Heart right ventricle (tissue), 16 donors: ENCODE data around the gene PEX11A. TPM values are rescaled to one million over a fixed set of nuclear protein-coding genes. Genes with fewer than 3 reads are reported as not detected.

Source experiments
- ATAC-seq, 8 donors: fragments of 200-7000 bp; cut with Tn5 transposase; one replicate each; pipeline ENCODE4 v1.9.1; 2020; ENCODE audit warnings: mild to moderate bottlenecking in 8 of 8, moderate library complexity in 8 of 8, moderate number of reproducible peaks in 1 of 8
- DNase-seq, 2 donors: peaks; one replicate each; pipeline ENCODE4 v3.0.0-alpha.2; 2020
- H3K27ac ChIP-seq, 10 donors: fragments of 200-600 bp; sonication (generic) in 2 of 10; one replicate each; pipeline versions ENCODE4 v1.5.0 to v1.8.0; 2020 to 2022; ENCODE audit warnings: mild to moderate bottlenecking in 3 of 10
- H3K27me3 ChIP-seq, 7 donors: fragments of 200-600 bp; one replicate each; pipeline ENCODE4 v1.8.0; 2021 to 2022; ENCODE audit warnings: mild to moderate bottlenecking in 2 of 7
- H3K36me3 ChIP-seq, 9 donors: fragments of 200-600 bp; sonication (generic) in 1 of 9; one replicate each; pipeline versions ENCODE4 v1.5.0 to v1.8.0; 2020 to 2022; ENCODE audit warnings: mild to moderate bottlenecking in 2 of 9
- H3K4me1 ChIP-seq, 9 donors: fragments of 200-600 bp; sonication (generic) in 1 of 9; one replicate each; pipeline versions ENCODE4 v1.5.0 to v1.8.0; 2020 to 2022; ENCODE audit warnings: mild to moderate bottlenecking in 4 of 9
- H3K4me3 ChIP-seq, 10 donors: fragments of 200-600 bp; sonication (generic) in 2 of 10; one replicate each; pipeline versions ENCODE4 v1.5.0 to v1.8.0; 2020 to 2022; ENCODE audit warnings: mild to moderate bottlenecking in 7 of 10, moderate library complexity in 2 of 10
- H3K9me3 ChIP-seq, 11 donors: fragments of 200-600 bp in 10 of 11; sonication (generic) in 2 of 11; one replicate each; pipeline versions ENCODE4 v1.5.0 to v1.8.0; 2013 to 2022; ENCODE audit warnings: mild to moderate bottlenecking in 2 of 11, control low read depth in 1 of 11, moderate library complexity in 1 of 11
- CTCF ChIP-seq, 9 donors: fragments of 200-600 bp; sonication (generic) in 2 of 9; IDR thresholded peaks; one replicate each; pipeline versions ENCODE4 v1.5.0 to v1.8.0; 2021 to 2022; ENCODE audit warnings: antibody characterized with exemption in 9 of 9, mild to moderate bottlenecking in 5 of 9, moderate library complexity in 1 of 9
- WGBS, 2 donors: extraction: QIAGEN DNeasy Blood & Tissue Kit; methylation state at CpG; one replicate each; pipeline ENCODE4 v1.1.7; 2013; ENCODE audit warnings: inconsistent platforms in 1 of 2; 5-methylcytosine and 5-hydroxymethylcytosine counted together
- intact Hi-C, 10 donors: fragments of 100-400 bp; cut with DNase I; formaldehyde crosslinking; loops; one replicate each; pipeline versions ENCODE4 v1.11.1 to v1.14.2; 2022
- polyA plus RNA-seq, 2 donors: library from polyadenylated mRNA; stranded (reverse); fragments of 200-250 nt; gene quantifications; one replicate each; pipeline ENCODE4 v1.2.3, GENCODE V29; 2013
- total RNA-seq, 10 donors: library from RNA; stranded (reverse); fragmentation: NEBNext Ultra II Directional in 3 of 10; extraction: Animal tissue kit (Norgen Biotek cat#: 25700) in 3 of 10; gene quantifications; one replicate each; pipeline versions ENCODE4 v1.2.1 to v1.2.4, GENCODE V29; 2021 to 2023
- donor health status: Arrhythmogenic right ventricular cardiomyopathy.
- donor health status: ischemic (EF 13 %, LVEDD 7.1; RV severe dilation, severe dysfunction).
- donor health status: healthy with polysubstance abuse.
- donor health status: DM: no; HTN: yes; CAD: no.
- donor health status: DM: no; HTN: no; CAD: no.
- donor health status: ischemic (EF 25% LVEDD 6.9; RV normal size, moderate dysfunction).
- donor health status: ischemic (EF 25% LVEDD 5.7; RV mildly dilated, moderate dysfunction).
- donor health status: healthy.
- donor health status: DM: yes; HTN: yes; CAD: no.
- donor health status: Ischemic cardiomyopathy.
- donor health status: ischemic (EF 35%, LVEDD 5.7; RV mildly dilated, moderate dysfunction).
- donor health status: nonischemic (EF 11% LVEDD 7.7; RV severe dilation, severe dysfunction).
- donor health status: DM: yes; HTN: yes; CAD: no.
- donor health status: PGD.
- donor health status: ischemic (EF 29% LVEDD 5.4; RV normal size, mild dysfunction).
- donor health status: nonischemic (EF 23%, LVEDD 6.1; RV moderate dilation, normal function).

The PEX11A gene
- total and polyA plus RNA-seq, 12 donors = 6.0 to 14.3 (median 8.8) TPM

DNA sequence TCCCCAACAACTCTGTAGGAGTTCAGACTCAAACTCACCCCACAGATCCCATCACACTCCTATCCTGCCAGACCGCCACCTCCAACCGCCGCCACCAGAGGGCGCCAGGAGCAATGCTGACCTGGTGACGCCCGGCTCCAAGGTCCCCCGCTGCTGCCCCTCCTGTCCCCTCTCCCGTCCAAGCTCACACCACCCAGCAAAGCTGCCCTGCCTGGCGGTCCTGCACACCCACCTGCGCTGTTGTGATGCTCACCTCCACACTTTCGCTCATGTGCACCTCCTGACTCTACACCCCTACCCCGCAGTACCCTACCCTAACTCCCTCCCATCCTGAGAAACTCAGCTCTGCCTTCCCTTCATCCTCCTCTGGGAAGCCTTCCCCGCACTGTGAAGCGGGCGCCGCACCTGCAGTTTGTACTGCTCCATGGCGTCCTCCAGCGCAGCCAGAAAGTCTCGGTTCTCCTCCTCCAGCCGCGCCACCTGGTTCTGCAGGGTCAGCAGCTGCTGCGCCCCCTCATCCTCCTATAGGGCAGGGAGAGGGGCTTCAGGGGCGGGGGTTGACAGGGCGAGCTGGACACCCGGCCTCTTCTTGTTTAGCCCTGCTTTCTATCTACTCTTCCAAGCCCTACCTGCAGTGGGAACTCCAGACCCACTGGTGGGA is 43.2 kb downstream of the PEX11A start:
- WGBS, 2 donors = 49 to 51% methylated on average over 25 of the region's 25 CpGs
- intact Hi-C loops = loop anchor here in 3 of 10 donors (2.0 to 10.0 kb wide), 3 partner anchors 47 to 101 kb away; partner anchors contain the start of genes PEX11A (in 1 of the 3) and WDR93 (in 1 of the 3)

DNA sequence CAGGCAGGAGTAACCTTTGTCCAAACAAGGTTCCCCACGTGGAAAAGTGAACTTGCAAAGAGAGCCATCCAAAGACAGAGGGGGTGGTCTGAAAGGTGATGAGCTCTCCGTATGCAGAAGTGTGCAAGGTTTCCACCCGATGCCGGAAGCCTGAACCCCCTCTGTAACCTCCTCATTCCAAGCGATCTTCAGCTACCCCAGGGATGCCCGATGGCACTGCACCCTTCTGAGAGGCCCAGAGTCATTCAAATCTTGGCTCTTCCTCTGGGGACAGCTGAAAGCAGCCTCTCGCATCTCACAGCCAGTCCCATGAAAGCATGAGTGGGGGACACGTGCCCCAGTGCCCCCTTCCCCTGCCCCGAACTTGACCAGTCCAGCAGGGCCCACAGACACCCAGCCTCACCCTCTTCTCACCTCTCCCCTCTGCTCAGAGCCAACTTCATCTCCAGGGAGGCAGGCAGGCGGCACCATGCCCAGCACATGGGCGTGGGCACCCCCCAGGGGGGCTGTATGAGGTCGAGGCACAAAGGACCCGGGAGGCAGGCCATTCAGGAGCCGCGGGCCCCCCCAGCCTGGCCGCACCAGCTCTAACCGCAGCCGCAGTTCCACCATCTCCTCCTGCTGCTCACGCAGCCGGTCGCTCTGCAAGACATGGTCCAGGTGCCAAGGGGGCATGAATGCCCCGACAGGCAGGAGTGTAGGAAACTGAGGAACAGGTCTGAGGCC is 44.0 kb downstream of the PEX11A start:
- Histone ChIP-seq H3K27ac (no peak overlapping the region), H3K4me1 (peaks cover 0 to 12% (median 0%) of the 10 kb centered on the region in 9 donors), H3K9me3 (no peaks in the 10 kb centered on the region), H3K36me3 (peaks cover 0 to 22% (median 0%) of the 10 kb centered on the region in 9 donors), H3K4me3 (no peak overlapping the region), H3K27me3 (peaks cover 0 to 5% (median 0%) of the 10 kb centered on the region in 7 donors)
- intact Hi-C loops = loop anchor here in 3 of 10 donors (2.0 to 10.0 kb wide), 3 partner anchors 48 to 102 kb away; partner anchors contain the start of genes PEX11A (in 1 of the 3) and WDR93 (in 1 of the 3)
- 86 to 88% methylated on average over 22 of the region's 22 CpGs for WGBS, 2 donors
- no peak for TF ChIP-seq CTCF (IDR thresholded peaks at IDR 0.05)
- peak in 4 of 8 donors; percentile 2 to 28 (median 6) for ATAC-seq
- DNase-seq = no peak

More for the DNA sequence above, 43.2 kb downstream of the PEX11A start:
- peaks cover 0 to 5% (median 0%) of the 10 kb centered on the region in 7 donors for H3K27me3 ChIP-seq
- H3K27ac ChIP-seq = no peak overlapping the region
- H3K4me3 ChIP-seq = no peak overlapping the region
- peaks cover 0 to 12% (median 0%) of the 10 kb centered on the region in 9 donors for H3K4me1 ChIP-seq
- ATAC-seq (peak; percentile 65 to 83 (median 70)), DNase-seq (peak; percentile 70 to 83)
- H3K36me3 ChIP-seq = peaks cover 0 to 18% (median 0%) of the 10 kb centered on the region in 9 donors
- TF ChIP-seq CTCF (IDR thresholded peaks at IDR 0.05) = peak; percentile 60 to 87 (median 84)
- H3K9me3 ChIP-seq = no peaks in the 10 kb centered on the region

DNA sequence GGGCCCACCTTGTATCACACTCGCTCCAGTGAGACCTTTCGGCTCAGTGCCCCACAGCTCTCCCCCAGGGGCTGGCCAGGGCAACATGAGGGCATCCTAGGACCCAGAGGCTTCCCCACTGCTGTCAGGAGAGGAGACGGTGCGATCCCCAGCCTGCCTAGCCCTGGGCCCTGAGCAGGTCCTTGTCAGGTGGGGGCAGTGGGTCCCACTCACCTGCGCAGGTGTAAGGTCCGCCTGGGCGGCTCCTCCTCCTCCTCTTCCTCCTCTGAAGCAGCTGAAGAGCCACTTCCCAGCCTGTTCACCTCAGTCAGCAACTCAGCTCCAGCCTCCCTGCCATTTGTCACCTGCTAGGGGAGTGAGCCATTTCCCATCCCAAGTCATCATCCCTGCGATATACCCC is 44.9 kb downstream of the PEX11A start:
- Histone ChIP-seq H3K36me3 (peaks cover 0 to 26% (median 0%) of the 10 kb centered on the region in 9 donors), H3K9me3 (no peaks in the 10 kb centered on the region), H3K27ac (no peak overlapping the region), H3K27me3 (peaks cover 0 to 5% (median 0%) of the 10 kb centered on the region in 7 donors), H3K4me1 (peaks cover 0 to 12% (median 0%) of the 10 kb centered on the region in 9 donors), H3K4me3 (no peak overlapping the region)
- ATAC-seq (no peak), DNase-seq (no peak)
- 94 to 97% methylated on average over 8 of the region's 8 CpGs for WGBS, 2 donors
- intact Hi-C loops = loop anchor here in 3 of 10 donors (2.0 to 10.0 kb wide), 3 partner anchors 49 to 103 kb away; partner anchors contain the start of genes PEX11A (in 1 of the 3) and WDR93 (in 1 of the 3)
- no peak for TF ChIP-seq CTCF (IDR thresholded peaks at IDR 0.05)

DNA sequence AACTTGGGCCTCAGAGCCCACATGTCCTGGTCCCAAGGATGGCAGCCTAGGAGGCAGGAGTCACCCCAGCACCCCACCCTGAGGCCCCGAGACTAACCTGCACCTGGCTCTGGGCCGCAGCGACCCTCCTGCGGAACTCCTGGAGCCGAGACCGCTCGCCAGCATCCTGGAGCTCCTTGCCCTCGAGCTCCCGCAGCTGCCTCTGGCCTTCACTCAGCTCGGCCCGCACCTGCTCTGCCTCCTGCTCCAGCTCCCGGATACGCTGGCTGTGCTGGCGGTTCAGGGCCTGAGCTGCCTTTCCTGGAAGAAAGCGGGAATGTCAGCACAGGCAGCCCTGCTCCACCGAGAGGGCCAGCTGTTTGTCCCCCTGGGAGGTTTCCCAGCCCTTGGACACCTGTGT is 48.4 kb downstream of the PEX11A start:
- H3K4me1 ChIP-seq = peaks cover 0 to 8% (median 0%) of the 10 kb centered on the region in 9 donors
- no peak overlapping the region for H3K4me3 ChIP-seq
- no peaks in the 10 kb centered on the region for H3K27me3 ChIP-seq
- H3K36me3 ChIP-seq = peaks cover 0 to 14% (median 0%) of the 10 kb centered on the region in 9 donors
- intact Hi-C loops = loop anchor here in 1 of 10 donors (10.0 kb wide), 1 partner anchor 53 kb away; the partner anchor contains the start of genes PEX11A and WDR93
- H3K27ac ChIP-seq = peak overlapping the region in 3 of 10 donors; percentile 8 to 67 (median 20)
- DNase-seq = no peak
- peak in 3 of 8 donors; percentile 4 to 18 (median 8) for ATAC-seq
- H3K9me3 ChIP-seq = no peaks in the 10 kb centered on the region
- no peak for TF ChIP-seq CTCF (IDR thresholded peaks at IDR 0.05)
- WGBS, 2 donors = 94% methylated on average over 16 of the region's 16 CpGs
